GM23338 (cell line): ENCODE results near the gene STX8. TPM values are rescaled to one million over a fixed set of nuclear protein-coding genes. Genes with fewer than 3 reads are reported as not detected.

ENCODE experiments used
- ATAC-seq: fragments of 200-7000 bp; cut with Tn5 transposase; 3 replicates; pipeline ENCODE4 v1.9.1; 2020
- DNase-seq: peaks from one replicate; pipeline ENCODE4 v3.0.0-alpha.2; 2015; ENCODE audit warnings: low spot score
- H2AFZ ChIP-seq: fragments of 200-600 bp; sonication (generic); 2 replicates; pipeline ENCODE4 v1.8.0; 2016; ENCODE audit warnings: antibody characterized with exemption, mild to moderate bottlenecking, moderate library complexity
- H3F3A ChIP-seq: fragments of 200-600 bp; sonication (generic); replicated peaks from 2 replicates; pipeline ENCODE4 v1.8.0; 2017; ENCODE audit warnings: antibody characterized with exemption, mixed run types, low read depth
- H3K27ac ChIP-seq: fragments of 200-600 bp; sonication (generic); 2 replicates; pipeline ENCODE4 v1.6.1; 2016; ENCODE audit warnings: low read depth
- H3K27me3 ChIP-seq: fragments of 200-600 bp; sonication (generic); 2 replicates; pipeline ENCODE4 v1.8.0; 2016; ENCODE audit warnings: mild to moderate bottlenecking, mixed run types, moderate library complexity; ENCODE audit not compliant: insufficient read depth
- H3K36me3 ChIP-seq: fragments of 200-600 bp; sonication (generic); 2 replicates; pipeline ENCODE4 v1.8.0; 2016; ENCODE audit warnings: mild to moderate bottlenecking; ENCODE audit not compliant: insufficient read depth
- H3K4me1 ChIP-seq: fragments of 200-600 bp; sonication (generic); 2 replicates; pipeline ENCODE4 v1.8.0; 2016; ENCODE audit warnings: mild to moderate bottlenecking, moderate library complexity; ENCODE audit not compliant: insufficient read depth
- H3K4me2 ChIP-seq: fragments of 200-600 bp; sonication (generic); 2 replicates; pipeline ENCODE4 v1.7.1; 2017; ENCODE audit warnings: mixed run types
- H3K4me3 ChIP-seq: fragments of 200-600 bp; sonication (generic); 2 replicates; pipeline ENCODE4 v1.6.1; 2016; ENCODE audit warnings: mixed run types
- H3K79me2 ChIP-seq: fragments of 200-600 bp; sonication (generic); replicated peaks from 2 replicates; pipeline ENCODE4 v1.8.0; 2017; ENCODE audit warnings: mild to moderate bottlenecking; ENCODE audit not compliant: insufficient read depth
- H3K9me2 ChIP-seq: fragments of 200-600 bp; sonication (generic); 2 replicates; pipeline ENCODE4 v1.8.0; 2017; ENCODE audit not compliant: insufficient read depth
- H4K20me1 ChIP-seq: fragments of 200-600 bp; sonication (generic); replicated peaks from 2 replicates; pipeline ENCODE4 v1.8.0; 2017; ENCODE audit warnings: mild to moderate bottlenecking; ENCODE audit not compliant: insufficient read depth
- H3K27ac Mint-ChIP-seq: 2 replicates; pipeline ENCODE4 v1.8.0; 2020; ENCODE audit warnings: inconsistent platforms, mild to moderate bottlenecking, moderate library complexity, mixed read lengths
- H3K27me3 Mint-ChIP-seq: 3 replicates; pipeline ENCODE4 v1.8.0; 2022; ENCODE audit warnings: low read depth, mild to moderate bottlenecking, moderate library complexity, mixed read lengths, inconsistent platforms; ENCODE audit not compliant: insufficient read depth, poor library complexity
- H3K36me3 Mint-ChIP-seq: 3 replicates; pipeline ENCODE4 v1.8.0; 2021; ENCODE audit warnings: low read depth, mild to moderate bottlenecking, inconsistent platforms, moderate library complexity, mixed read lengths
- H3K4me1 Mint-ChIP-seq: 3 replicates; pipeline ENCODE4 v1.8.0; 2020; ENCODE audit warnings: mild to moderate bottlenecking, inconsistent platforms, mixed read lengths
- H3K4me3 Mint-ChIP-seq: 3 replicates; pipeline ENCODE4 v1.8.0; 2021; ENCODE audit warnings: moderate library complexity, mild to moderate bottlenecking, inconsistent platforms, mixed read lengths
- H3K9me3 Mint-ChIP-seq: 3 replicates; pipeline ENCODE4 v1.8.0; 2020; ENCODE audit warnings: moderate library complexity, mild to moderate bottlenecking, inconsistent platforms, mixed read lengths
- CREB1 ChIP-seq: fragments of 250-450 bp; sonication (Bioruptor Pico); IDR thresholded peaks from 2 replicates; pipeline ENCODE4 v1.5.0; 2020; ENCODE audit warnings: low read depth, mild to moderate bottlenecking, moderate library complexity
- EZH2 ChIP-seq: fragments of 200-600 bp; sonication (generic); IDR thresholded peaks from one replicate; pipeline ENCODE4 v1.8.0; 2017; ENCODE audit warnings: antibody characterized with exemption, mild to moderate bottlenecking, low read depth; ENCODE audit not compliant: unreplicated experiment
- EZH2phosphoT487 ChIP-seq: fragments of 200-600 bp; sonication (generic); IDR thresholded peaks from one replicate; pipeline ENCODE4 v1.8.1; 2018; ENCODE audit warnings: antibody characterized with exemption; ENCODE audit not compliant: unreplicated experiment
- JUNB ChIP-seq: IDR thresholded peaks from one replicate; pipeline ENCODE4 v1.6.1; 2016; ENCODE audit warnings: antibody characterized with exemption; ENCODE audit not compliant: unreplicated experiment
- NANOG ChIP-seq: IDR thresholded peaks from 2 replicates; pipeline ENCODE4 v1.6.1; 2016; ENCODE audit warnings: antibody characterized with exemption, borderline replicate concordance
- STAT1 ChIP-seq: IDR thresholded peaks from one replicate; pipeline ENCODE4 v1.6.1; 2016; ENCODE audit warnings: antibody characterized with exemption; ENCODE audit not compliant: unreplicated experiment
- ZNF114 ChIP-seq: fragments of 250-450 bp; sonication (Bioruptor Pico); IDR thresholded peaks from 2 replicates; pipeline ENCODE4 v1.5.0; 2020; ENCODE audit warnings: mild to moderate bottlenecking, moderate library complexity
- ZNF331 ChIP-seq: fragments of 250-450 bp; sonication (Bioruptor Pico); IDR thresholded peaks from 2 replicates; pipeline ENCODE4 v1.5.0; 2020; ENCODE audit warnings: low read depth, mild to moderate bottlenecking, moderate library complexity
- polyA plus RNA-seq: library from polyadenylated mRNA; unstranded; fragments of >200 nt; fragmentation: Nextera tagmentation; extraction: Ambion mirVana; gene quantifications from 2 replicates; pipeline ENCODE4 v1.2.1, GENCODE V29; 2016
- total RNA-seq: library from RNA; depleted of rRNA; stranded (reverse); fragments of >200 nt; shearing (Covaris generic); gene quantifications from 2 replicates; pipeline ENCODE4 v1.2.3, GENCODE V29; 2014
- TF ChIP-seq, protein P1 (sequence below): IDR thresholded peaks from 2 replicates; pipeline ENCODE4 v1.6.1; 2016; ENCODE audit warnings: antibody characterized with exemption
- TF ChIP-seq, protein P2 (sequence below): IDR thresholded peaks from one replicate; pipeline ENCODE4 v1.6.1; 2018; ENCODE audit warnings: antibody characterized with exemption; ENCODE audit not compliant: unreplicated experiment
- TF ChIP-seq, protein P3 (sequence below), 2 experiments: fragments of 200-600 bp in 1 of 2; sonication (generic) in 1 of 2; conservative IDR thresholded peaks; 2 replicates each; pipeline versions ENCODE4 v1.5.1 to v1.6.1; 2016 to 2017; ENCODE audit warnings: antibody characterized with exemption in 2 of 2, low read depth in 2 of 2, mild to moderate bottlenecking in 2 of 2, moderate library complexity in 1 of 2

STX8 gene
- total and polyA plus RNA-seq, 2 experiments from 2014 or later: 59.4 to 82.3 TPM

DNA sequence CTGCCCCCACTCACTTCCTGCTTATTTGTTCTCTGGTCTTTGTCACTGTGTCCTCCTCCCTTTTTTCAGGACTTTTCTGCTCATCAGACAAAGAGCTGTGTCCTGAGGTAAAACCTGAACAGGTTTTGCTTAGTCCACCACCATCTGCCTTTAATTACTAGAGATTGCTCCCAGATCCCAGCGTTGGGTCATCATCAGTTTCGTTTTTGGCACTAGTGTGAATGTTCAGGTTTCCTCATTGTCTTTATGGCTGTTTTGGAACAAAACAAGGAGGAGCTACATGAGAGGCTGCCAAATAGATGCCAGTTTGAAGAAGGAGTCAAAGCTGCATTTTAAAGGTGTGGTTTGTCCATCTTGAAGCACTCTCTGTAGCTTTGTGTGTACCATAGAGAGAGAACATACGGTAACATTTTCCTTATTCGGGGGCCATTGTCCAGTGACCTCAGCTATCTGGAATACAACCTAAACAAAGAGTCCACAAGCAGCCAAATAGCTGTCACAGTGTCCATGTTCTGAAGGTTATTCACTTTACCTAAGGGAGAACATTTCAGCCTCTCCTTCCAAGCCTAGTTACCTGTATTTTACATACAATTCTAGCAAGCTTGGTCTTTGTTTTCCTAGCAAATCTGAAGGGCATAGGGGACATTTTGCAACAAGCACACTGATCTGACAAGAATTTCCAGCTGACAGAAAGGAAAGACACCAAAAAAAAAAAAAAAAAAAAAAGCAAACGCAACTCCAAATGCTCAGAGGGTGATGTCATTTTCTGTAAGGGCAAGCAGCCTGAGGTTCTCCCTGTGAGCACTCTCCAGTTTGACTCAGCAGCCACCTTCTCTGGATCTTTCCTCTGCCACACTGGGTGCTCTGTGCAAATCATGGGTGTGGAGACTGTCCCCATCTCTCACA lies 358.2 kb downstream of the STX8 start:
- Histone ChIP-seq H3K36me3 (0 out of 2 replicates have a peak, but pooled peaks cover 6% of the 10 kb centered on the region), H3K27ac (no peak overlapping the region), H3K4me1 (no peaks in the 10 kb centered on the region; the same call in 1 of the 2 replicates), H3K4me3 (no peak overlapping the region), H3K4me2 (no peak overlapping the region), H2AFZ (no peak overlapping the region), H4K20me1 (no peaks in the 10 kb centered on the region), H3K9me2 (no peaks in the 10 kb centered on the region), H3K79me2 (no peaks in the 10 kb centered on the region), H3F3A (no peaks in the 10 kb centered on the region), H3K27me3 (no peaks in the 10 kb centered on the region)
- Mint-ChIP-seq H3K9me3 (peaks cover 18% of the 10 kb centered on the region; the same call in 2 of the 3 replicates), H3K4me3 (no peak overlapping the region), H3K36me3 (peaks cover 8% of the 10 kb centered on the region), H3K27ac (no peak overlapping the region), H3K27me3 (peaks cover 13% of the 10 kb centered on the region), H3K4me1 (peaks cover 19% of the 10 kb centered on the region)
- DNase-seq (no peak), ATAC-seq (no peak)
- TF ChIP-seq, protein P1, sequence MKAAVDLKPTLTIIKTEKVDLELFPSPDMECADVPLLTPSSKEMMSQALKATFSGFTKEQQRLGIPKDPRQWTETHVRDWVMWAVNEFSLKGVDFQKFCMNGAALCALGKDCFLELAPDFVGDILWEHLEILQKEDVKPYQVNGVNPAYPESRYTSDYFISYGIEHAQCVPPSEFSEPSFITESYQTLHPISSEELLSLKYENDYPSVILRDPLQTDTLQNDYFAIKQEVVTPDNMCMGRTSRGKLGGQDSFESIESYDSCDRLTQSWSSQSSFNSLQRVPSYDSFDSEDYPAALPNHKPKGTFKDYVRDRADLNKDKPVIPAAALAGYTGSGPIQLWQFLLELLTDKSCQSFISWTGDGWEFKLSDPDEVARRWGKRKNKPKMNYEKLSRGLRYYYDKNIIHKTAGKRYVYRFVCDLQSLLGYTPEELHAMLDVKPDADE: no peak
- no peak for TF ChIP-seq ZNF331
- TF ChIP-seq JUNB: no peak
- no peak for TF ChIP-seq NANOG
- TF ChIP-seq, protein P2, sequence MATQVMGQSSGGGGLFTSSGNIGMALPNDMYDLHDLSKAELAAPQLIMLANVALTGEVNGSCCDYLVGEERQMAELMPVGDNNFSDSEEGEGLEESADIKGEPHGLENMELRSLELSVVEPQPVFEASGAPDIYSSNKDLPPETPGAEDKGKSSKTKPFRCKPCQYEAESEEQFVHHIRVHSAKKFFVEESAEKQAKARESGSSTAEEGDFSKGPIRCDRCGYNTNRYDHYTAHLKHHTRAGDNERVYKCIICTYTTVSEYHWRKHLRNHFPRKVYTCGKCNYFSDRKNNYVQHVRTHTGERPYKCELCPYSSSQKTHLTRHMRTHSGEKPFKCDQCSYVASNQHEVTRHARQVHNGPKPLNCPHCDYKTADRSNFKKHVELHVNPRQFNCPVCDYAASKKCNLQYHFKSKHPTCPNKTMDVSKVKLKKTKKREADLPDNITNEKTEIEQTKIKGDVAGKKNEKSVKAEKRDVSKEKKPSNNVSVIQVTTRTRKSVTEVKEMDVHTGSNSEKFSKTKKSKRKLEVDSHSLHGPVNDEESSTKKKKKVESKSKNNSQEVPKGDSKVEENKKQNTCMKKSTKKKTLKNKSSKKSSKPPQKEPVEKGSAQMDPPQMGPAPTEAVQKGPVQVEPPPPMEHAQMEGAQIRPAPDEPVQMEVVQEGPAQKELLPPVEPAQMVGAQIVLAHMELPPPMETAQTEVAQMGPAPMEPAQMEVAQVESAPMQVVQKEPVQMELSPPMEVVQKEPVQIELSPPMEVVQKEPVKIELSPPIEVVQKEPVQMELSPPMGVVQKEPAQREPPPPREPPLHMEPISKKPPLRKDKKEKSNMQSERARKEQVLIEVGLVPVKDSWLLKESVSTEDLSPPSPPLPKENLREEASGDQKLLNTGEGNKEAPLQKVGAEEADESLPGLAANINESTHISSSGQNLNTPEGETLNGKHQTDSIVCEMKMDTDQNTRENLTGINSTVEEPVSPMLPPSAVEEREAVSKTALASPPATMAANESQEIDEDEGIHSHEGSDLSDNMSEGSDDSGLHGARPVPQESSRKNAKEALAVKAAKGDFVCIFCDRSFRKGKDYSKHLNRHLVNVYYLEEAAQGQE: no peak
- no peak for TF ChIP-seq ZNF114 (CRISPR knock-in tag)

DNA sequence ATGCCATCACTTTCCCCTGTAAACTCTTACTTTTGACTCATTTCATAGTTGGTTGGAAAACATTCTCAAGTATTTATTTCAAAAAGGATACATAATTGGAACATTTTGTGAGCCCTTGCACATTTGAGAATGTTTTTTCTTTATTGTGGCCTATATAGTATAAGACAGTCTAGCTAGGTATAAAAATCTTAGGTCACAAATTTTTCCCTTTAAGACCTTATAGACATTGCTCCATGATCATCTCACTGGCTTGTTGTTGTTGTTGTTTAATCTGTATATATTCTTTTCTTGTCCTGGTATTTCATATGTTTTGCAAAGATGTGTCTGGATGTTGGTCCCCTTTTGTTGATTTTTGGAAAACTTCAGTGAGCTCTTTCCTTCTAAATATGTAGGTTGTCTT lies 360.2 kb downstream of the STX8 start:
- no peak for DNase-seq
- H3K4me3 Mint-ChIP-seq: no peak overlapping the region
- H3K36me3 Mint-ChIP-seq: peaks cover 8% of the 10 kb centered on the region
- TF ChIP-seq STAT1 (no peak), EZH2phosphoT487 (no peak), ZNF114 (CRISPR knock-in tag) (no peak), CREB1 (no peak), NANOG (no peak), JUNB (no peak), EZH2 (no peak)
- TF ChIP-seq, protein P2: no peak
- TF ChIP-seq, protein P3, sequence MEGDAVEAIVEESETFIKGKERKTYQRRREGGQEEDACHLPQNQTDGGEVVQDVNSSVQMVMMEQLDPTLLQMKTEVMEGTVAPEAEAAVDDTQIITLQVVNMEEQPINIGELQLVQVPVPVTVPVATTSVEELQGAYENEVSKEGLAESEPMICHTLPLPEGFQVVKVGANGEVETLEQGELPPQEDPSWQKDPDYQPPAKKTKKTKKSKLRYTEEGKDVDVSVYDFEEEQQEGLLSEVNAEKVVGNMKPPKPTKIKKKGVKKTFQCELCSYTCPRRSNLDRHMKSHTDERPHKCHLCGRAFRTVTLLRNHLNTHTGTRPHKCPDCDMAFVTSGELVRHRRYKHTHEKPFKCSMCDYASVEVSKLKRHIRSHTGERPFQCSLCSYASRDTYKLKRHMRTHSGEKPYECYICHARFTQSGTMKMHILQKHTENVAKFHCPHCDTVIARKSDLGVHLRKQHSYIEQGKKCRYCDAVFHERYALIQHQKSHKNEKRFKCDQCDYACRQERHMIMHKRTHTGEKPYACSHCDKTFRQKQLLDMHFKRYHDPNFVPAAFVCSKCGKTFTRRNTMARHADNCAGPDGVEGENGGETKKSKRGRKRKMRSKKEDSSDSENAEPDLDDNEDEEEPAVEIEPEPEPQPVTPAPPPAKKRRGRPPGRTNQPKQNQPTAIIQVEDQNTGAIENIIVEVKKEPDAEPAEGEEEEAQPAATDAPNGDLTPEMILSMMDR (conservative IDR thresholded peaks at IDR 0.05; ENCODE audit: low read depth in 2 of 2): no peak

More for the DNA sequence above, 360.2 kb downstream of the STX8 start:
- H3F3A ChIP-seq: no peaks in the 10 kb centered on the region
- no peaks in the 10 kb centered on the region for H4K20me1 ChIP-seq
- peaks cover 14% of the 10 kb centered on the region for H3K4me1 Mint-ChIP-seq
- no peaks in the 10 kb centered on the region for H3K79me2 ChIP-seq
- 0 out of 2 replicates have a peak, but pooled peaks cover 6% of the 10 kb centered on the region for H3K36me3 ChIP-seq
- no peak overlapping the region for H3K4me3 ChIP-seq
- no peaks in the 10 kb centered on the region for H3K27me3 ChIP-seq
- no peak for ATAC-seq
- H2AFZ ChIP-seq: no peak overlapping the region
- no peak overlapping the region for H3K27ac ChIP-seq
- no peaks in the 10 kb centered on the region; the same call in 1 of the 2 replicates for H3K4me1 ChIP-seq
- H3K27ac Mint-ChIP-seq: no peak overlapping the region
- H3K9me3 Mint-ChIP-seq: peaks cover 18% of the 10 kb centered on the region; the same call in 2 of the 3 replicates
- peaks cover 6% of the 10 kb centered on the region for H3K27me3 Mint-ChIP-seq
- H3K9me2 ChIP-seq: no peaks in the 10 kb centered on the region
- H3K4me2 ChIP-seq: no peak overlapping the region
